Muscle layer of duodenum (tissue), 2 donors: ENCODE results near the gene WDR45B.

Experiments
- H3K27ac ChIP-seq: one replicate; pipeline ENCODE4 v1.7.0; 2013; ENCODE audit warnings: mild to moderate bottlenecking, low read length
- H3K27me3 ChIP-seq: one replicate; pipeline ENCODE4 v1.7.0; 2013; ENCODE audit warnings: low read depth, mild to moderate bottlenecking, control low read depth, low read length
- H3K36me3 ChIP-seq, 2 donors: one replicate each; pipeline ENCODE4 v1.7.0; 2013; ENCODE audit warnings: low read length in 2 of 2, control low read depth in 1 of 2, mild to moderate bottlenecking in 1 of 2; ENCODE audit not compliant: insufficient read depth in 2 of 2, control insufficient read depth in 1 of 2
- H3K4me1 ChIP-seq, 2 donors: one replicate each; pipeline ENCODE4 v1.7.0; 2013; ENCODE audit warnings: low read length in 2 of 2, mild to moderate bottlenecking in 2 of 2, control low read depth in 1 of 2, moderate library complexity in 1 of 2; ENCODE audit not compliant: insufficient read depth in 2 of 2, control insufficient read depth in 1 of 2
- H3K4me3 ChIP-seq, 2 donors: one replicate each; pipeline ENCODE4 v1.7.0; 2013; ENCODE audit warnings: low read length in 2 of 2, low read depth in 1 of 2, mild to moderate bottlenecking in 1 of 2
- H3K9me3 ChIP-seq, 2 donors: one replicate each; pipeline ENCODE4 v1.7.0; 2013; ENCODE audit warnings: low read length in 2 of 2, control low read depth in 1 of 2, mild to moderate bottlenecking in 1 of 2; ENCODE audit not compliant: control insufficient read depth in 1 of 2
- donor health status: healthy.

Gene WDR45B

GRCh38 chr17:82674656-82675475 lies 26.6 kb upstream of the WDR45B start:
- Histone ChIP-seq H3K27me3 (no peaks in the 10 kb centered on the region), H3K36me3 (no peaks in the 10 kb centered on the region), H3K27ac (no peak overlapping the region), H3K4me1 (no peaks in the 10 kb centered on the region), H3K4me3 (no peak overlapping the region), H3K9me3 (no peaks in the 10 kb centered on the region)

GRCh38 chr17:82670661-82671450 lies 22.6 kb upstream of the WDR45B start:
- Histone ChIP-seq H3K36me3 (no peaks in the 10 kb centered on the region), H3K27ac (no peak overlapping the region), H3K9me3 (no peaks in the 10 kb centered on the region), H3K4me3 (no peak overlapping the region), H3K27me3 (no peaks in the 10 kb centered on the region), H3K4me1 (peaks cover 3 to 5% of the 10 kb centered on the region in 2 donors)

- peaks cover 3 to 5% of the 10 kb centered on the region in 2 donors for H3K4me1 ChIP-seq
- no peaks in the 10 kb centered on the region for H3K9me3 ChIP-seq
- H3K27me3 ChIP-seq, result no peaks in the 10 kb centered on the region
- no peak overlapping the region for H3K27ac ChIP-seq
- H3K4me3 ChIP-seq, result no peak overlapping the region
- H3K36me3 ChIP-seq, result peaks cover 0 to 5% of the 10 kb centered on the region in 2 donors
Observed at GRCh38 chr17:82668631-82669099, 20.4 kb upstream of the WDR45B start.

- Histone ChIP-seq H3K4me1 (peaks cover 3 to 5% of the 10 kb centered on the region in 2 donors), H3K27ac (no peak overlapping the region), H3K36me3 (peaks cover 0 to 5% of the 10 kb centered on the region in 2 donors), H3K27me3 (no peaks in the 10 kb centered on the region), H3K4me3 (no peak overlapping the region), H3K9me3 (no peaks in the 10 kb centered on the region)
Observed at GRCh38 chr17:82668024-82668630, 19.9 kb upstream of the WDR45B start.

DNA sequence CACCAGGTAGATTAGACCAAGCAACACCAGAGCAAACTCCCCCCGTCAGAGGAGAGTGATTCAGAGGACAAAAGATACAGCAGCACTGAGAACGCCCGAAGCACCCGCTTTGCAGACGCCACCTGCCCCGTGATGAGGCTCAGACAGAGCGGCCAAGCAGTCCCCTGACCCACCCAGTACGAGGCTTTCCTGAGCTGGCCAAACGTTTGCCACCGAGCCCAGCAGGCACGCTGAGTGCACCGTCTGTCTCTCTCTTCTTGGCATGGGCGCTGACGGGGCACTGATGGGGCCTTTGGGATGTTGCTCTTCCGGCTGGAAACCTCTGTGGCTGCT lies 19.4 kb upstream of the WDR45B start:
- Histone ChIP-seq H3K36me3 (peaks cover 0 to 5% of the 10 kb centered on the region in 2 donors), H3K4me1 (peaks cover 3 to 5% of the 10 kb centered on the region in 2 donors), H3K27ac (no peak overlapping the region), H3K27me3 (no peaks in the 10 kb centered on the region), H3K4me3 (no peak overlapping the region), H3K9me3 (no peaks in the 10 kb centered on the region)

DNA sequence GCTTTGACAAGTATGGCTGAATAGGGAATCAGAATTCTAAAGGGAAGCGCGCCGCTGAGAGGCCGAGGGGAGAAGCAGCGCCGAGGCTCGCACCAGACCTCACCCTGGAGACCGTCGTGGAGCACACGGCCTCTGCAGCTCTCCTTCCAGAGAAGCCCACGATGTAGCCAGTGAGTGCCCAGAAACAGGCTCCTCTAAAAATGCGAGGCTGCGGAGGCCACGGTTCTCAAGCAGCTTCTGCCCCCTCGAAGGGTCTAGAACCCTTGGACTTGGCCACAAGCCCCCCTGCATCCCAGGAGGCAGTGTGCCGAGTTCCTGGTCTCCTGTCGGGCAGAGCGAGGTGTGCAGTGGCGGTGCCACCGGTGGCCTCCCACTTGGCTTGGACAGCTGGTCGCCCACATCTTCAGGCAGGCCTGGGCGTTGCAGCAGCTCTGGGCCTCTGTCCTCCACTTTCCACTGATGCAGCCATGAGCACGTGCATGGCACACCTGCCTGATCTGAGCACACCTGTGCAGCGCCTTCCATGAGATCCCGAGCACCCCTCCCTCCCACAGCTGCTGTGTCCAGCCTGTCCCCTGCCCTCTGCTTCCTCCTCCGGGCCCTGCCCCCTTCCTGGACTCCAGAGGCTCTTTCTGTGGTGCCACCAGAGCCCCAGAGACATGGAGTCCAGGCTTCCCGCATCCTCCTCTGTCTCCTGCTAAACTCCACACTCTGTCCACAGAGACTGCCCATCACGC lies 18.9 kb upstream of the WDR45B start:
- no peaks in the 10 kb centered on the region for H3K27me3 ChIP-seq
- H3K36me3 ChIP-seq, result peaks cover 0 to 10% of the 10 kb centered on the region in 2 donors
- no peak overlapping the region for H3K4me3 ChIP-seq
- peaks cover 3 to 5% of the 10 kb centered on the region in 2 donors for H3K4me1 ChIP-seq
- H3K9me3 ChIP-seq, result no peaks in the 10 kb centered on the region
- H3K27ac ChIP-seq, result no peak overlapping the region

GRCh38 chr17:82665891-82666290 lies 17.6 kb upstream of the WDR45B start:
- H3K4me1 ChIP-seq, result peaks cover 3 to 5% of the 10 kb centered on the region in 2 donors
- no peak overlapping the region for H3K27ac ChIP-seq
- H3K36me3 ChIP-seq, result peaks cover 0 to 13% of the 10 kb centered on the region in 2 donors
- H3K27me3 ChIP-seq, result no peaks in the 10 kb centered on the region
- no peaks in the 10 kb centered on the region for H3K9me3 ChIP-seq
- H3K4me3 ChIP-seq, result no peak overlapping the region

- Histone ChIP-seq H3K4me3 (no peak overlapping the region), H3K27ac (no peak overlapping the region), H3K27me3 (no peaks in the 10 kb centered on the region), H3K9me3 (no peaks in the 10 kb centered on the region), H3K36me3 (peaks cover 0 to 13% of the 10 kb centered on the region in 2 donors), H3K4me1 (peaks cover 3 to 5% of the 10 kb centered on the region in 2 donors)
Observed at GRCh38 chr17:82665217-82665616, 17.0 kb upstream of the WDR45B start.

DNA sequence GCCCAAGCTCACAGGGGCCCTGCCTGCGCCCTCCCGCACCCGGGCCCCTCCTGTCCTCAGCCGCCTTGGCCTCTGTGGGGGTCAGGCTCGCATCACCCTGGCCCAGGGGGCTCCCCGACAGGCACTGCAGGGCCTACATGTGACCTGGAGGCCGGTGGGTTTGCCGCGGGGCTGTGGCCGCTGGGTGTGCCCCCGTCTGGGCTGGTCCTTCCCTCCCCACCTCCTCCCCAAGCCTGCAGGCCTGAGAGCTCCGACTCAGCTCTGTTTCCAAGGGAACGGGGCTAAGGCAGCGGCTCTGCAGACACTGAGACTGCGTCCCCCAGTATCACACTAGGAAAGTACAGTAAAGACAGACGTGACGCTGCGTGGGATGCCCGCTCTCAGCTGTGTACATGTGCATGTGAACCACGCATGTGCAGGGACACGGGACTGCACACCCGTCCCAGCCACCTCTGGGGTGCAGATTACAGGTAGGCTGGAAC lies 16.5 kb upstream of the WDR45B start:
- peaks cover 0 to 13% of the 10 kb centered on the region in 2 donors for H3K36me3 ChIP-seq
- H3K4me3 ChIP-seq, result no peak overlapping the region
- H3K4me1 ChIP-seq, result peaks cover 3 to 5% of the 10 kb centered on the region in 2 donors
- no peaks in the 10 kb centered on the region for H3K27me3 ChIP-seq
- no peaks in the 10 kb centered on the region for H3K9me3 ChIP-seq
- no peak overlapping the region for H3K27ac ChIP-seq

DNA sequence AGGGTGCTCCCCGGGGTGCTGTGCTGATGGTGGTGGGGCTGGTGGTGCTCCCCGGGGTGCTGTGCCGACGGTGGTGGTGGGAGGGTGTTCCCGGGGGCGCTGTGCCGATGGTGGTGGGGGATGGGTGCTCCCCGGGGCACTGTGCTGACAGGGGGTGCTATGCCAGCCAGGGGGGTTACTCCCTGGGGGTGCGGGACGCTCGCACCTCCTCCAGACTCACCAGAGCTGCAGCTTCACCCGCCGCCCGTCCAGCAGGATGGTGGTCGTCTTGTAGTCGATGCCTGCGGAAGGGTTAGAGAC lies 16.0 kb upstream of the WDR45B start:
- Histone ChIP-seq H3K27ac (no peak overlapping the region), H3K4me3 (no peak overlapping the region), H3K36me3 (peaks cover 0 to 16% of the 10 kb centered on the region in 2 donors), H3K27me3 (no peaks in the 10 kb centered on the region), H3K9me3 (no peaks in the 10 kb centered on the region), H3K4me1 (peaks cover 0 to 5% of the 10 kb centered on the region in 2 donors)
